Endothelial cell of umbilical vein (primary cell): ENCODE data around the gene WARS2.

ENCODE experiments used
- EZH2 ChIP-seq: IDR thresholded peaks from 2 replicates; pipeline ENCODE4 v1.6.1; 2012; ENCODE audit warnings: borderline replicate concordance, low read depth, mild to moderate bottlenecking, moderate library complexity, low read length, inconsistent platforms; ENCODE audit not compliant: severe bottlenecking
- FOS ChIP-seq: IDR thresholded peaks from 2 replicates; pipeline ENCODE4 v1.6.1; 2011; ENCODE audit warnings: mild to moderate bottlenecking, low read length, moderate library complexity, borderline replicate concordance; ENCODE audit not compliant: insufficient read depth
- JUN ChIP-seq: IDR thresholded peaks from 2 replicates; pipeline ENCODE4 v1.6.1; 2011; ENCODE audit warnings: borderline replicate concordance, low read depth; ENCODE audit not compliant: insufficient read length, insufficient read depth
- POLR2A ChIP-seq: IDR thresholded peaks from 2 replicates; pipeline ENCODE4 v1.6.1; 2012; ENCODE audit warnings: low read depth, mild to moderate bottlenecking, control low read depth, low read length
- TF ChIP-seq, protein P1 (sequence below), 2 donors: IDR thresholded peaks; 1 replicate in 1 of 2; 2 replicates in 1 of 2; pipeline ENCODE4 v1.5.1; 2011; ENCODE audit warnings: low read length in 2 of 2, mild to moderate bottlenecking in 2 of 2, moderate library complexity in 2 of 2, control low read depth in 1 of 2, inconsistent platforms in 1 of 2, low read depth in 1 of 2; ENCODE audit not compliant: insufficient read depth in 1 of 2; ENCODE audit errors: extremely low read depth in 1 of 2
- TF ChIP-seq, protein P2 (sequence below): IDR thresholded peaks from 2 replicates; pipeline ENCODE4 v1.6.1; 2011; ENCODE audit not compliant: insufficient read depth, insufficient read length

DNA sequence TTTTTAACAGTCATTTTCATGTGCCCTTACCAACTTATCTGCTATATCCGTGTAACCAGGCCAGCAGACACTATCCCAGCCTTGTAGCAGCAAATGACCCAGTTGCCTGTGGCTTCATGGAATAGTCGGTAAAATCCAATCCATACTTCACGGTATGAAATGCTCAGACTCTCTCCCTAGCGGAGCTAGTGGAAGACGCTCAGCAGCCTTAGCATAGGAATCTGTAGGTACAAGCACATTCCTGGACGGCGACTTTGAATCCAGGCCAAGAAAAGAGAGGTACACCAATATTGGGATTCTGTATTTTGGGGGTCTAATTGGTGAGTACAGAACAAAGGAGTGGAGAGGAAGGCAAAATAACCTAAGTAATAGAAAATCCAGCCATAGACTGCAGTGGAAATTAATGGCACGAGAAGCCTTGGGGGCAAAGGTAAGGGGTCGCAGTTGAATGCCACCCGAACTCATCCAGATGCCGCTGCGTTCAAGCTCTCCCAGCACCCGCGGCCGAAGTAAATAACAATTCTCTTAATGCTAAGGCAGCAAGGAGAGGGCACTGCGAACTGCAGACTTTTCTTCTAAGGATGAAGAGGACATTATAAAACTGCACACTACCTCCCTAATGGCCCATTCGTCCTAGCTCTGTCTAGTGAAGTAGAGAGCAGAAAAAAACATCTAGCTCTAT lies 134.6 kb downstream of the WARS2 start:
- TF ChIP-seq, protein P1, sequence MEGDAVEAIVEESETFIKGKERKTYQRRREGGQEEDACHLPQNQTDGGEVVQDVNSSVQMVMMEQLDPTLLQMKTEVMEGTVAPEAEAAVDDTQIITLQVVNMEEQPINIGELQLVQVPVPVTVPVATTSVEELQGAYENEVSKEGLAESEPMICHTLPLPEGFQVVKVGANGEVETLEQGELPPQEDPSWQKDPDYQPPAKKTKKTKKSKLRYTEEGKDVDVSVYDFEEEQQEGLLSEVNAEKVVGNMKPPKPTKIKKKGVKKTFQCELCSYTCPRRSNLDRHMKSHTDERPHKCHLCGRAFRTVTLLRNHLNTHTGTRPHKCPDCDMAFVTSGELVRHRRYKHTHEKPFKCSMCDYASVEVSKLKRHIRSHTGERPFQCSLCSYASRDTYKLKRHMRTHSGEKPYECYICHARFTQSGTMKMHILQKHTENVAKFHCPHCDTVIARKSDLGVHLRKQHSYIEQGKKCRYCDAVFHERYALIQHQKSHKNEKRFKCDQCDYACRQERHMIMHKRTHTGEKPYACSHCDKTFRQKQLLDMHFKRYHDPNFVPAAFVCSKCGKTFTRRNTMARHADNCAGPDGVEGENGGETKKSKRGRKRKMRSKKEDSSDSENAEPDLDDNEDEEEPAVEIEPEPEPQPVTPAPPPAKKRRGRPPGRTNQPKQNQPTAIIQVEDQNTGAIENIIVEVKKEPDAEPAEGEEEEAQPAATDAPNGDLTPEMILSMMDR (IDR thresholded peaks at IDR 0.05; ENCODE audit: extremely low read depth in 1 of 2, insufficient read depth in 1 of 2, low read depth in 1 of 2, low read length in 2 of 2) = no peak
- TF ChIP-seq POLR2A = no peak
- TF ChIP-seq EZH2 = no peak
- TF ChIP-seq FOS = no peak
- TF ChIP-seq, protein P2, sequence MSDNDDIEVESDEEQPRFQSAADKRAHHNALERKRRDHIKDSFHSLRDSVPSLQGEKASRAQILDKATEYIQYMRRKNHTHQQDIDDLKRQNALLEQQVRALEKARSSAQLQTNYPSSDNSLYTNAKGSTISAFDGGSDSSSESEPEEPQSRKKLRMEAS = no peak
- TF ChIP-seq JUN = no peak
